HG03575 (cell line): ENCODE measurements around the gene NAV2.
"Not testable (repeated sequence)": the region's sequence is repeated elsewhere in the genome, so short reads cannot be mapped to it uniquely, and the experiment has no call there.

ENCODE experiments used
- ATAC-seq: cut with Tn5 transposase; IDR thresholded peaks from one replicate; pipeline ENCODE4 v1.9.1; 2021; ENCODE audit not compliant: unreplicated experiment, insufficient number of reproducible peaks, low FRiP score; ENCODE audit errors: extremely low read depth

NAV2 gene

DNA sequence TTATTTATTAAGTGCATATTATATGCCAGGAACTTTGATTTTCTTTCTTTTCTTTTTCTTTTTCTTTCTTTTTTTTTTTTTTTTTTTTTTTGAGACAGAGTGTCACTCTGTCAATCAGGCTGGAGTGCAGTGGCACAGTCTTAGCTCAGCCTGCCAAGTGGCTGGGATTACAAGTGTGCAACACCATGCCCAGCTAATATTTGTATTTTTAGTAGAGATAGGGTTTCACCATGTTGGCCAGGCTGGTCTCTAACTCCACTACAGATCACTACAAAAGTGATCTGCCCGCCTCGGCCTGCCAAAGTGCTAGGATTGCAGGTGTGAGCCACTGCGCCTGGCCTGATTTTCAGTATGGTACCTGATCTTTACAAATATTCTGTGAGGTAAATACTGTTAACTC is 182.4 kb downstream of the NAV2 start:
- ATAC-seq: not testable (repeated sequence)

DNA sequence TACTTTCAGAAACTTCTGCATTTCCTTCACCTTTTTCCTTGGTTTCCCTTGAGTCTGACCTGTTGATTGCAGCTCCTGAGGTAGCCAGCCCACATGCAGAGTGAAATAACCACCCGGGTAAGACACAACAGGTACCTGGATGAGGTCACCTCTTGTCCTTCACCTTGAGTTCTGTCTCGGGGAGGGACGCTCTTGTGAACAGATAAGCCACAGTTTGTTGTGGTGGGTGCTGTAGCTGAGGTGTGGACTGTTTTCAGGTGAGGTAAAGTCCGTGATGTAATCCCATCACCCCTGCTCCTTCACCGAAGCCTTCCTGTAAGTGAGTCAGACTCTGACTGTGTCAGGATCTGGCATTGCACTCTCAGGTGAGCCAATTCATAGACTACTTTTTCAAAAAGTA is 183.1 kb downstream of the NAV2 start:
- no peak for ATAC-seq

DNA sequence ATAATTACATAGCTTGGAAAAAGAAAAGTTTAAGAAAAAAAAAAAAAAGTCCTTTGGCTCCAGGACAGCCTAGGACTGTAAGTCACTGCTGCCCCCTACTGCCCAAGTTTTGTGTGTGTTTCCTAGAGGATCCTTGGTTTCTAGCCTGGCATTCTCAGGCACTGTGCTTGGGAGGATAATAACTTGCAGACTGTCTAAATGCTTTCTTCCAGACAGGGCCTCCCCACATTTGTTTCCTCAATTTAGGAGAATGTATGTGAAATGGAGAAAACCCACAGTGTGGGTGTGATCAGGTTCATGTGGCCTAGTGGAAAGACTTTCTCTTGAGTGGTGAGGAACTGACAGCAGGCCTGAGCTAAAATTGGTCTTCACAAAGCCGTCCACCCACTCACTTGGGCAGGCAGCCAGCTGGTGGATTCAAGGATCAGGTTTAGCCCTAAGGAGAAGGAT is 191.0 kb downstream of the NAV2 start:
- no peak for ATAC-seq

DNA sequence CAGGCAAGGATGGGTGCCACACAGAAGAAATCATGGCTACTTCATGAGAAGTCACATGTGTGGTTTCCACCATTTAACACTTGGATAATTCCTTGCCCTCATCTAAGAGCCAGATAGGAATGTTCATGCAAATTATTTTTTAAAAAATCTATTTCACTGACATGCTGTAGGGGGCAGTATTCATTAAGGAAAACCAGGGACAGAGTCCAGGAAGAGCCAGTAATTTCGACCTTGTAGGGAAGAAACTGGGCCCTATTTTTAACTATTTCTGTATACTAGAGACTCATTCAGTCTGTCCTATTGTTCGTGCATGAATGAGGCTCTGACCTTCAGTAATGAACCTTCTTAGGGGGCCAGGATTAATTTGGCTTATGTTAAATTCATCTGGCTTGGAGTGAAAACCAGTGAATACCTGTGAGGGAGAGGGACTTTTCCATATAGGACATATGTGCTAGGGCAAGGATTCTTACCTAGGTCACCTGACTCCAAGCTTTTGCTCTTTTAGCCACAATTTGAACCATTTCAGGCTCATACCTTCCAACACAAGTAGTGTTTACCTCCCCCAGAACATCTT is 192.7 kb downstream of the NAV2 start:
- ATAC-seq: no peak

DNA sequence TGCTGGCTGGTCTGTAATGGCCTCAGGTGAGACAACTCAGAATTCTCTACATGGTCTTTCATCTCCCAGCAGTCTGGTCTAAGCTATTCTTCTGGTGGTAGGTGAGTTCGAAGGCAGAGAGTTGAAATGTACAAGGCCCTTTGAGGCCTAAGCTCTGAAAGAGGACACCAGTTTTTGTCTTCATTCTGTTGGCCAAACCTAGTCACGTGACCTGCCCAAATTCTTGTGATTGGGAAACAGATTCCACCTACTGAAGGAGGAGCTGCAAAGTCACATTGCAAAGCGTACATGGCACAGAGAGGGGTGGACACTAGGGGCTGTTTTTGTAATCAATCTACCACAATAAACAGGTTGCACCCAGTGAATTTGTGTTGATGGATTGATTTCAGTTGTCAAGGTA is 193.5 kb downstream of the NAV2 start:
- ATAC-seq: no peak

DNA sequence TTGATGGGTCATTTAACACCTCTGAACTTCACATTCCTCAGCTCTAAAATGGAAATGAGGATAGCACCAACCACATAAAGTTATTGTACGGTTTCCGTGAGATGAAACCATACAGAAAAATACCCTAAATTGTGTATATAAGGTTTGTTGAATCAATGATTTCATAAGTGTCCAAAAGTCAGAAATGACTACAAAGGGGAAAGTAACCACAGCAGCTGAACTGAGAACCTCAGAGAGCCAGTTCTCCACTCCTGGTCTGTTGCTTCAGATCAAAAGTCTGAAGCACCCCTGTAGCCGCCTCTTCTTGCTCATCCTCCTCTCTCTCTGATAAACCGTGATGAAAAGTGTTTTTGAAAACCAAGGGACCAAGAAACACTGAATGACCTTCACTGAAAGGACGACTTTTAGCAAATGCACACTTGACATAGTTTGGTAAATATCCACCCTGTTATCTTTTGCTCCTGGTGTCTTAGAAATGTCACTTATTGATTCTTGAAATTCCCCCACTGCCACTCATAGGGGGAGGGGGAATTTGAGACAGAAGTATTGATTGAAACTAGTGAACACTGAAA is 194.5 kb downstream of the NAV2 start:
- no peak for ATAC-seq

DNA sequence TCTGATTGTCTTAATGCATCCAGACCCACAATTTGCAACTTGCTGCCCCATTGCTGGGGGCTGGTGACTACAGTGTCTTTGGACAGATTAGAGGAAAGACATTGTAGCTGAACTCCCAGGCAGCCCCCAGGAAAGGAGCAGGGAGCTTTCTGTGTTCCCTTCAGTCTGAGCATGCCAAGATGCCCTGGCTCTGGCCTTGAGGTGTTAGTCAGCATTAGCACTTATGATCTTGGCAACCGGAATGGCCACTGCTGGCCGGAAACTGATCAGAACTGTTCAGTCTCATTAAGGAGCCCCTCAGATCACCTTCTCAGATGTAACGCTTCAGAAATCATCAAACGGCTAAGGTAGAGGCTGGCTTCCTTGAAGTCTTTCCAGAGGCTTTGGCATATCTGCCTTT is 195.2 kb downstream of the NAV2 start:
- ATAC-seq: no peak

DNA sequence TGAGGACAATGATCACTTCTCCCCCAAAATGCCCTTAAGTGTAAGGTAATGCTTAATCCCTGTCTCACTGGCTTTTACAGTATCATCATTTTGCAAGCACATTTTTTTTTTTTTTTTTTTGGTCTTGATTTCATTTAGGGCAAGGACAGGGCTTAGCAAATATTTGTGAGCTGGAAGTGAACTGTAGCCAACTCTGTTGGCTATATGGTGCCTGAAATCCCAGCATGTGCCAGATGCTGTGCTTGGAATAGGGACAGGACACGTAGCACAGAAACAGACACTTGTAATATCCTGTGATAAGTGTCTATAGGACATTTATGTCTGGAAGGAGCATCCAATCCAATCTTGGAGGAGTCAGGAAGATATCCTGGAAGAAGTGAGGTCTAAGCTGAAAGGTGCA is 198.3 kb downstream of the NAV2 start:
- ATAC-seq: no peak

DNA sequence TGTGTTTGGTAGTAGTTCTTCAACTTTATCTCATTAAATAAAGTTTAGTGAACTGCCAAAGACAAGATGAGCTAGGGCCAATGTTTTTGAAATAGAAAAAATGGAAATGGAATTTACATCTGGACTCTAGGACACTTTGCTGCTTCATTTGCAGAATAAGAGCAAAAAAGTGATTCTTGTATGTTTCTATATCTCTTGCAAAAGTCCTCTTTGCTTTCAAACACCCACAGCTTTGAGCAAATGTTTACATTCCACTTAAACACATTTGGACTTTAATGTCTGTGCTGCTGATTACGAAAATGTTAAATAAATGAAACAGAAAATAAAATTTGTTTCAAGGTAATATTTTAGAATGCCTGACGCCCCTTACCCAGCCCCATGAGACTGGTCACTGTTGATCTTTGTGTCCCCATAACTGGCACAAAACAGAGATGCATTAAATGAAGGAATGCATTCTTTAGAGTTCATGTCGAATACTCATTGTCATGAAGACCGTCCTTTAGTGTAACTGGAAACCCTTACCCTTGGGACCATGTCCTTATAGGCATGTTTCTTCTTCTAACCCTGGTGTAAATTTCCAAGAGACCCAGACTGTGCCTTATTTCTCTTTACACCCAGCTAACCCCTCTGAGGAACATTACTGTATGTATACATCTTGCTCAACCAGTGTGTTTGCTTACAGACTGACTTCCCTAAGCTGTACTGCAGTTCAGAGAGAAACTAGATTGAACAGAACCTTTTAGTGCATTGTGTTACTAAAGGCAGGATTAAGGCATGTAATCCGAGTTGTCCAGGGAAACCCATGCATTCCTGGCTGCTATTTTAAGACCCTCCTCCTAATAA is 199.7 kb downstream of the NAV2 start:
- no peak for ATAC-seq

DNA sequence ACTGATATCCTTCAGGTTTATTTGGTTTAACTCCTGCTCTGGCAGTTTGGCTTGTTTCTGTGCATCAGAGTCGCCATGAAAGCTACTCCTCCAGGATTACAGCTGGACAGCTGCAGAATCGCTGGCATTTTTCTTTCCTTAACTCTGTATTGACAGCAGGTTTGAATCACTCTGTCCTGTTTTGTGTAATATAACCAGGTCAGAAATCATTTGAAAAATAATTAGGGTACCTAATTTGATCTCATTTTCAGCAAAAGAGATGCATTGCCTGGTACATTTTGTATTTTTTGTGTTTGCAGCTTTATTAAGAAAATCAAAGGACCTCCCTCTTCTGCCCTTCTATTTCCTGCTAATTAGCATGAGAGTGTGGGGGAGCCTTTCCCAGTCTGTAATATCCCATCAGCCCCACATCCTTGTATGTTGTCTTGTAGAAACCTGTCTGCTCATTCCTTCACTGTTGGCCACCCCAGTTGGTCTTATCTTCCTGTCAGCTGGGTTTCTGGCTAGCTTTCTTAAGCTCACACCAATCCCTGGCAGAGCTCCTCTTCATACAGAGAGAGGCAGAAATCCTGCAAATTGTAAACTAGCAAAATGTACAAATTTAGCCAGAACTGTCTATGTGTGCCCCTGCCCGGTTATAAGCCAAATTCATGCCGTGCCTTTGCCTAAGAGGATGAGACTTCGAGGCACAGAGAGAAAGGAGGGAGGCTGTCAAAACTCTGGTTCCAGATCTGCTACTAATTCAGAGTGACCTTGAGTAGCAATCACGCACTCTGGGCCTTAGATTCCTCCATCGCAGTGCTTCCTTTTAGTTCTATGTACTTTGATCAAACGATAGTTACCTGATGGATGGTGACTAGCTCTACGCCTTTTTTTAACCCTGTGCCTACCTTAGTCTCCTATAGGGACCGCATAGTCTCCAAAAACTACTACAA is 200.6 kb downstream of the NAV2 start:
- ATAC-seq: no peak

DNA sequence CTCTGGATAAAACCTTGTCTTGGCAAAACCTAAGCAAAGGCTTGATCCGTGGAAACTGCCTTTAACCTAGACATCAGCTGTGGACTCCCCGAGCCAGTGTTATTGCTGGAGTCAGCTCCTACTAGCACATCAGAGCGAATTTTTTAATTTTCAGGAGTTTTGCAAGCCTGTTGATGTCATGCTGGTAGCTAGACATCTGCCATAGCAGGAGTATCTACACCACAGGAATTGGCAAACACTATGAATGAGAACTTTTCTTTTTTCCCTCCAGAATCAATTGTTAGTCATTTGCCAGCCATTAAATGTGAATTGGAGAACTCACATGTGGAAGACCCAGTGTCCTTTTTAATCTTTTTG is 201.2 kb downstream of the NAV2 start:
- no peak for ATAC-seq

DNA sequence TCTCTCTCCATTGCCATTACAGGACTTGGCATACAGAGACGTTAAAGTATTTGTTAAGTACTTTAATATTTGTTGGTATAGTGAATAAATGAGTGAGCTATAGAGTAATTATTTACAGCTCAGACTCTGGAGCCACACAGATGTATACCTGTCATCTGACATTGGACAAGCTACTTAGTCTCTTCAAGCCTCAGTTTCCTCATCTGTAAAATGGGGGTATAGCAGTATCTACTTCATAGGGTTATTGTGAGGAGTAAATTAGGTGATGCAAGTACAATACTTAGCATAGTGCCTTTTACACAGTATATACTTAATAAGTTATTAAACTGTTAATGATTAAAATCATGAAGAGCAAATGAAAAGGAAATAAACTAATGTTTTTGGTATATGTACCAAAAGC is 203.2 kb downstream of the NAV2 start:
- no peak for ATAC-seq

DNA sequence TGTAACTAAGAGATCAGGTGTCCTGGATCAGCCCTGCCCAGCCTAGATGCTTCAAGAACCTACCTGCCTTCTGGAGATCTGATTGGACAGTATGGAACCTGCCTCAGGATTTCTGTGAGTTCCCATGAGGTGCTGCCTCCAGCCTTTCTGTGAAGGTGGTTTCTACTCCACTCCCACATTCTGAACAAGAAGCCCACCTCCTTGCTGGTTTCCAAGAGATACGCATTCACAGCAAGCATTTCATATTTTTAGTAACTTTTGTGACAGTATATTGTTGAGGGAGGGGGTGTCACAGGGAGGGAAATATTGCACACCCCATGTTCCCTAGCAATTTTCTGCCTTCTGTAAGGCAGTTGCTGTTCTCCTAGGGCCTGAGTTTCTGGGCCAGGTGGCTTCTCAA is 204.4 kb downstream of the NAV2 start:
- ATAC-seq: no peak

DNA sequence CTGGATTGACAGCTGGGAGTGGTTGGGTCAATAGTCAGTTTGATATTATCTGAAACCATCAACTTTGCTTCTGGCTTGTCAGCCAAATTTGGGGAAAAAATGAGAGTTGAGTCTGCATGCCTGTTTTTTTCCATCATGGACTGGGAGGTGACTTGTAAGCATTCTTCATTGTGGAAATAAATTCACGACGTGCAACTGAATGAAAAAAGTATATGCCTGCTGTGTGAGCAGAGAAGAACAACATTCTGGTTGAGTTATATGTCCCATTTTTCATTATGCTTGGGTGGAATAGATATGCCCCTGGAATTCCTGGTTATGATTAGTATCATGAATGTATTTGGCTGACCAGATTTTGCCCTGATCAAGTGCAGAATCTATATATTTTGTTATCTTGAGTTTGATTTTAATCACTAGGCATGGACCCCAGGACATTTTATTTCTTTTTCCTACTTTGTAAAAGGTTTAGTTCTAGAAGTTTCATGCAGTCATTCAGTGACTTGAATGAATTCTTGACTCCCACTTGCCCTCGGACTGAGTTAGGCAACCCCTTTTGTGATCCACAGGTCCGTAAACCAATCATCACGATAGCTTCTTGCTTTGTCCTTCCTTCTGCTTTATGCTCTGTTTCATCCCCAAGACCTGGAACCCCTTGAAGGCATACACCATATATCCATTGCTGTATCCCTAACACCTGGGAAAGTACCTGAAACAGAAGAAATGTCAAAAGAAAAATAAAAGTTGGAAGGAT is 205.8 kb downstream of the NAV2 start:
- no peak for ATAC-seq

DNA sequence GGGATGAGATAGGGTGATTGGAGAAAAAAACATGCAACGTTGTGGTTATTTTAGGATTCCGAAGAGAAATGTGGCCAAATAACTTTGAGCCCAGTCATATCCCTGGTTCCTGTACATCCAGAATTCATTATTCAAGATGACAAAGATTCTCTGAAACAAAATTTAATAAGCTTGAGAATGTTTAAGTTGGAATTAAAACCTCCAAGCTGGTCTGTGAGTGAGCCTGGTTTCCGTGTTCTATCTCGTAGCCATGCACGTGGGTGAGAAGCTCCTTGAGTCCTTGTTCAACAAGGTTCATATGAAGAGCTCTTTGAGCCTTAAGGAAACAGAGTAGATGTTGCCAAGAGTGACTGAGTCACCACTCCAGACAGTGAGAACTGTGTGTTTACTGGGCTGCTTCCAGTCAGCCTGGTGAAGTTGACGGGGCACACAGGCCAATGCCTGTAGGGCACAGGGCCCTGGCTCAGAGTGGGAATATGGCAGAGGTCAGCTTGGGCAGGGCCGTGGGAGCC is 206.5 kb downstream of the NAV2 start:
- no peak for ATAC-seq

DNA sequence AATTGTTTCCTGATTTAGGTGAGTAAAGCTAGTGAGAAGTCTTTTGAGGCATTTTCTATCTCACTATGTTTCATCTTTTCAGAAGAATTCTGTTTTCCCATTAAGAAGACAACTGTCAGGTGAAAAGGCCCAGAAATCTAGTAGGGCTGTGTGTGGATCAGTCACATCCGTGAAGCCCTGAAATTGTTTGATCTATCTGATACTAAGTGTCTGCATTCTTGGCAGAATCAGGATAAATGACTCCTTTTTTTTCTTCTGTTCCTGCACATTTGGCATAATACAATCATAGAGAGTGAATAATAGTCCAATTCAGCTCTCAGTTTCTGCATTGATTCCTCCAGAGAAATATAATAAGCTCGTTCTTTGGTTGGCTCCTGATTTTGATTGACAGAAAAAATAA is 208.3 kb downstream of the NAV2 start:
- ATAC-seq: no peak

DNA sequence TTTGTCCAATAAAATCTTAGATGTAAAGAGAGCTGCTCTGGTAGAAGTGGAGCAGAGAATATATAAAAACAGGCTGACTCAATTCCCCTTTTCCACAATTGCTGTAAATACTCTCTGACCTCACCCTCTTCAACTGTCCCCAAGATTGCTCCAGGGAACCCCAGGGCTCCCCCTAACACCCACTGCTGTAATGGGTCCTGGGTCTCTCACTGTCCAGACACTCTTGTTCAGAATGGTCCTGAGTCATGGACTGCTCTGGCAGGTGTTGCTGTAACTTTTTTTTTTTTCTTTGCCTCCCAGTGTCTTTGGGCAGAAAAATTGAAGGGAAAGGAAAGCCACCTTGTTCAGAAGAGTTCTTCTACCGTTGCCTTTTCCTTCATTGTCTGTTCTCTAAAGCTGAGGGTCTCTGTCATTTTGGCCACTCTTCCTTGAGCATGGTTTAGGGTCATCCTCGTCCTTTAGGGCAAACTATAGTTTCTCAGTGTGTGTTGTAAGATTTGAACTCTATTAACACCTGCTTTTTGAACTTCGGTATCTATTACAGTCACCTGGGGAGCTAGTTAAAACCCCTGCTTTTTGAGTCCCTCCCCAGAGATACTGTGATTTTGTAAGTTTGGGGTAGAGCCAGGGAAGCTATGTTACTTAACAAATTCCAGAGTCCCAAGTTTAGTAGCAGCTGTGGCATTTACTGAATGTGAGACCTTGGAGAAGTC is 209.5 kb downstream of the NAV2 start:
- no peak for ATAC-seq

DNA sequence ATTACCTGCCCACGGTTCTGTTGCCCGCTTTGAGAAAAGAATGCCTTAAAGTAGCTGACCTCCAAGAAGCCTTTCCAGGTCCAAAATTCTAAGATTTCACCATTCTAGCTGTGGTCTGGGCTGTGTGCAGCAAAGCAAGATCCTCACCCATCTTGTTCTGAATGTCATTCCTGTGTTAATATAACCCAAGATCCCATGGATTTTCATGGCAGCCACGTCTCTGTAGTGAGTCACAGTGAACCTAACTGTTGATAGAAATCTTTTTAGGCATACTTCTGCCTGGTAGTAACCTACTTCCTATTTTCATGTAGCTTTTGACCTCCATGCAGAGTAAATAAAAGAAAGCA is 210.0 kb downstream of the NAV2 start:
- no peak for ATAC-seq
